GM12891 (cell line): ENCODE measurements around the gene THAP7.
"Not testable (repeated sequence)": the region's sequence is repeated elsewhere in the genome, so short reads cannot be mapped to it uniquely, and the experiment has no call there.

Experiments
- DNase-seq: peaks from one replicate; pipeline ENCODE4 v3.0.0; 2011; ENCODE audit warnings: low spot score; ENCODE audit not compliant: insufficient read length
- FAIRE-seq: peaks from 2 replicates; lab custom pipeline; 2011; peaks lifted over from hg19 to GRCh38; lab: Jason Lieb, UNC
- PAX5 ChIP-seq: IDR thresholded peaks from 2 replicates; pipeline ENCODE4 v1.6.1; 2011; ENCODE audit warnings: low read length, moderate library complexity, mild to moderate bottlenecking; ENCODE audit not compliant: insufficient read depth, severe bottlenecking
- POLR2A ChIP-seq: IDR thresholded peaks from 2 replicates; pipeline ENCODE4 v1.6.1; 2011; ENCODE audit warnings: low read depth, low read length, control low read depth
- POLR2AphosphoS5 ChIP-seq: IDR thresholded peaks from 2 replicates; pipeline ENCODE4 v1.6.1; 2011; ENCODE audit warnings: low read depth, low read length, control low read depth
- POU2F2 ChIP-seq: IDR thresholded peaks from 2 replicates; pipeline ENCODE4 v1.6.1; 2011; ENCODE audit warnings: low read depth, mild to moderate bottlenecking, control low read depth, low read length, moderate library complexity
- SPI1 ChIP-seq: IDR thresholded peaks from 2 replicates; pipeline ENCODE4 v1.6.1; 2011; ENCODE audit warnings: low read depth, low read length, control low read depth
- TAF1 ChIP-seq: IDR thresholded peaks from 2 replicates; pipeline ENCODE4 v1.6.1; 2011; ENCODE audit warnings: low read depth, low read length, control low read depth

THAP7 gene

DNA sequence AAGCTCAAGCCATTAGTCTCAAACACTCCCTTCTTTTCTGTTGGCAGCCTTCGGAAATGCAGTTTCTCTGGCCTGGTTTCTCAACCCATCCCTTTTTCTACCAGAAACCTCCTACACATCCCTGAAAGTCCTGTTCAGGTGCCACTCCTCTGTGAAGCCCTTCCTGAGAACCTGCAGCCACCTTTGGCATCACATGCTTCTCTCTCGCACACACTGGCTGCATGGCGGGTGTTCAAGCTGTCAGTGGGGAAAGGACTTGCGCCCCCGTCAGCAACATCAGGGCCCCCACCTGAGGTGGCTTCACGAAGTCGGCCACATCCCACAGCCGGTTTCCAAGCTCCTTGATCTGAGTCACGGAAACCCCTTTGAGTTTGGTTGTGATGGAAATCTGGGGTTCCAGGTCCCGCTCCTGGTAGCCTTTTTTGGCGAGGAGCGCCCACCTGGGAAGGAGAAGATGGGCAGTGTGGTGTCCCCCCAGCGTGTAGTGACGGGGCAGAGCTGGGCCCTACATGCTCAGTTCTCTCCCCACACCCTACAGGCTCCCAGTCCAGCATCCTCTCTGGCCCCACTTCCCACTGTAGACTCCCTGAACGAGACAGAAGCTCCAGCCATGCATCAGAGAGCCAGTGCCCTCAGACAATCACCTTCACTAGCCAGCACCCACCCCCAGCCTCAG lies 42.1 kb upstream of the THAP7 start:
- TF ChIP-seq POLR2A = no peak
- no peak for TF ChIP-seq POLR2AphosphoS5
- TF ChIP-seq SPI1 = no peak
- no peak for TF ChIP-seq PAX5
- no peak for TF ChIP-seq TAF1
- no peak for TF ChIP-seq POU2F2
- FAIRE-seq = no peak
- no peak for DNase-seq

DNA sequence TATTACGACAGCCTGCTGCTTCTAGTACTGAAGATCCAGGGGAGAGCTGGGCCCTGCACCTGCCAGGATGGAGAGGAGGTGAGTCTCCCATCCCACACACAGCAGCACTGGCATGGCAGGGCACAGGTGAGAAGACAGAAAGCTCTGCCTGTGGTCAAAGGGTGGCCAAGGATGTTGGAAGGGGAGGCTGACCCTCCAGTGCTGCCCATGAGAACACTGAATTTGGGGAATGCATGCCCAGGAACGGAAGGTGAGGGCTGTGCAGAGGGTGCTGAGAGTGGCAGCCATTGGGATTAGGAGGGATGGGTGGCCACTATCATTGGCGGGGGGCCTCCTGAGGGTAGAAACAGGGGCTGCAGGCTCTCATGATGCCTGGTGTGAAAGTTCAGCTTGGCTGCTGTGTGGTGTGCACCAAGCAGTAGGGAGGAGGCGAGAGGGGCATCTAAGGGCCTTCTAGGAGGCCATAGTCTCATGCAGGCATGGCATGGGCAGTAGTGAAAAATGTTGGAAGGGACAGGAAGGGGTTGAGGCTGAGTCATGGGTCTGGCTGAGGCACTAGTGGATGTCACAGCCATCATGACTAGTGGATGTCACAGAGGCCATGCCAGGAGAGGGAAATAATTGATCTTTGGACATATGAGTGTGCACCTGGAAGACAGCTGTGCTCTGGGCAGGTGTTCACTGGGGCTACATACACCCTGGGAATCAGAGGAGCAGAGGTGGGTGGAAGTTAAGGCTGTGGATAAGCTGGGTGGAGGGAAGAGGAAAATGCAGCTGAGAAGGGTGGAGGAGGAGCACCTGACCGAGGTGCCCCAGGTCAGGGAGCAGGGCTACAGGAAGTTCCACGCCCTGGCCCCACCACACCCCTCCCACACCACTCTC lies 41.3 kb upstream of the THAP7 start:
- no peak for FAIRE-seq
- no peak for TF ChIP-seq POLR2A
- TF ChIP-seq SPI1 = no peak
- TF ChIP-seq PAX5 = no peak
- TF ChIP-seq TAF1 = no peak
- no peak for TF ChIP-seq POU2F2
- TF ChIP-seq POLR2AphosphoS5 = no peak
- no peak for DNase-seq

DNA sequence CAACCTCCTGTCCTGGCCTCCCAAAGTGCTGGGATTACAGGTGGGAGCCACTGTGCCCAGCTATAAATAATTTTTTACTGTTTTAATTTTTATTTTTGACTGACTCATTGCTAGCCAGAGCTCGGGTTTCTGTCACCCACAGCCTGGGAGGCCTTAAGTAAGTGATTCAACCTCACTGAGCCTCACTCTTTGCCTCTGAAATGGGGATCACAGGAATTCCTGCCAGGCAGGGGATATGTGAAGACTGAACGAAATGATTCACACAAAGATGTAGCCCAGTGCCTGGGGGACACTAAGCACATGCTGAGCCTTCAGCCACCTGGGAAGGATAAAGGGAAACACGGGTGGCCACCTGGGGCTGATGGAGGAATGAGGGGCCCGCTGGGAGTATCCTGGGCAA lies 40.0 kb upstream of the THAP7 start:
- no peak for TF ChIP-seq POLR2AphosphoS5
- TF ChIP-seq SPI1 = no peak
- no peak for TF ChIP-seq PAX5
- FAIRE-seq (no peak), DNase-seq (no peak)

DNA sequence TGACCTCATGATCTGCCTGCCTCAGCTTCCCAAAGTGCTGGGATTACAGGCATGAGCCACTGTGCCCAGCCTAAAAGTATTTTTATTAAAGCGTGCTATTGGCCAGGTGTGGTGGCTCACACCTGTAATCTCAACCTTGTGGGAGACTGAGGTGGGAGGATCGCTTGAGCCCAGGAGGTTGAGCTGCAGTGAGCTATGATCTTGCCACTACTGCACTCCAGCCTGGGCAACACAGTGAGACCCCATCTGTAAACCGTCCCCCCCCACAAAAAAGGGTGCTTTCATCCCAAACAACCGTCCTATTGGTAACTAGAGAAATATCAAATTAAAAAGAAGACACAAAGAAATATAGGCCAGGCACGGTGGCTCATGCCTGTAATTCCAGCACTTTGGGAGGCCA lies 37.2 kb upstream of the THAP7 start:
- not testable (repeated sequence) for DNase-seq

DNA sequence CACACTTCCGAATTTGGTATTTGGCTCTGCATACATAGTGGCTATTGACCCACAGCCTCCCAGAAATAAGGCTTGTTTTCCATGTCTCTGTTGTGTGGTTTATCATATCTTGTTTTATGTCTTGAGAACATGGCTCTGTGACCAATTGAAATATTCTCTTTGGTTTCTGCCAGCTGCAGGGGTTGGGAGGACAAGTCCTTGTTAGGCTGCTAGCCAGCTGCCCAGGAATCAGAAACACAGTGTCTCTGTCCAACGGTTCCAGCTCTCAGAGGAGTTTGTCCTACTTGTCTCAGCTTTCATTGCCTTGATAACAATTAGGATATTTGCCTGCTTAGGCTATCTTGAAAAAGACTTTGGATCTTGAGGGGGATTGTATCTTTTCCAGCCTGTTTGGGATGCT lies 36.5 kb upstream of the THAP7 start:
- DNase-seq = no peak
- FAIRE-seq = no peak
- TF ChIP-seq SPI1 = no peak
- TF ChIP-seq POLR2AphosphoS5 = no peak
- TF ChIP-seq POLR2A = no peak
- no peak for TF ChIP-seq TAF1
- no peak for TF ChIP-seq PAX5
- TF ChIP-seq POU2F2 = no peak

More for the DNA sequence above, 37.2 kb upstream of the THAP7 start:
- not testable (repeated sequence) for FAIRE-seq

DNA sequence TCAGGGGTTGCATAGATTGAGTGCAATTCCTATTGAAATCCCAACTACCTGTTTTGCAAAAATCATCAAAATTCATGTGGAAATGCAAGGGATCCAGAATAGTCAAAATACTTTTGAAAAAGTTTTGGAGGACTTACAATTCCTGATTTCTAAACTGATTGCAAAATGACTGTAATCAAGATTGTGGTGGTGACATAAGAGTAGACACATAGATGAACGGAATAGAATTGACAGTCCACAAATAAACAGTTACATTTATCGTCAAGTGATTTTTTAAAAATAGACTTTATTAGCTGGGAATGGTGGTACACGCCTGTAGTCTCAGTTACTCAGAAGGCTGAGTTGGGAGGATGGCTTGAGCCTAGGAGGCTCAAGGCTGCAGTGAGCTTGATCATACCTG lies 33.1 kb upstream of the THAP7 start:
- no peak for DNase-seq
- FAIRE-seq = no peak
- TF ChIP-seq TAF1 = no peak
- no peak for TF ChIP-seq PAX5
- TF ChIP-seq SPI1 = no peak
- no peak for TF ChIP-seq POLR2AphosphoS5
- TF ChIP-seq POU2F2 = no peak
- no peak for TF ChIP-seq POLR2A

DNA sequence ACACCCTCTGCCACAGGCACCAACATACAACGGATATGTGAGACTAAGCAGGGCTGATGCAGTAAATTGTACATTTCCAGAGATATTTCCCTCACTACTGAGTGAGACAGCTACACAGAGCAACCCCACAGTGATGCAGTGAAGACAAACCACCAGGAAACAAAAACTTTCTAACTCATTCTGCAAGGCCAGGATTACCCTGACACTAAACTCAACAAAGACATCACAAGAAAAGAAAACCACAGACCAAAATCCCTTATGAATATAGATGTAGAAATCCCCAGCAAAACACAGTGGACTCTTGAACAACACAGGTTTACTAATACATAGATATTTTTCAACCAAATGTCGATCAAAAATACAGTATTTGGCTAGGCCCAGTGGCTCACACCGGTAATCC lies 32.0 kb upstream of the THAP7 start:
- TF ChIP-seq POU2F2 = no peak
- no peak for TF ChIP-seq POLR2A
- TF ChIP-seq PAX5 = no peak
- TF ChIP-seq TAF1 = no peak
- TF ChIP-seq POLR2AphosphoS5 = no peak
- no peak for TF ChIP-seq SPI1
- FAIRE-seq (no peak), DNase-seq (no peak)

DNA sequence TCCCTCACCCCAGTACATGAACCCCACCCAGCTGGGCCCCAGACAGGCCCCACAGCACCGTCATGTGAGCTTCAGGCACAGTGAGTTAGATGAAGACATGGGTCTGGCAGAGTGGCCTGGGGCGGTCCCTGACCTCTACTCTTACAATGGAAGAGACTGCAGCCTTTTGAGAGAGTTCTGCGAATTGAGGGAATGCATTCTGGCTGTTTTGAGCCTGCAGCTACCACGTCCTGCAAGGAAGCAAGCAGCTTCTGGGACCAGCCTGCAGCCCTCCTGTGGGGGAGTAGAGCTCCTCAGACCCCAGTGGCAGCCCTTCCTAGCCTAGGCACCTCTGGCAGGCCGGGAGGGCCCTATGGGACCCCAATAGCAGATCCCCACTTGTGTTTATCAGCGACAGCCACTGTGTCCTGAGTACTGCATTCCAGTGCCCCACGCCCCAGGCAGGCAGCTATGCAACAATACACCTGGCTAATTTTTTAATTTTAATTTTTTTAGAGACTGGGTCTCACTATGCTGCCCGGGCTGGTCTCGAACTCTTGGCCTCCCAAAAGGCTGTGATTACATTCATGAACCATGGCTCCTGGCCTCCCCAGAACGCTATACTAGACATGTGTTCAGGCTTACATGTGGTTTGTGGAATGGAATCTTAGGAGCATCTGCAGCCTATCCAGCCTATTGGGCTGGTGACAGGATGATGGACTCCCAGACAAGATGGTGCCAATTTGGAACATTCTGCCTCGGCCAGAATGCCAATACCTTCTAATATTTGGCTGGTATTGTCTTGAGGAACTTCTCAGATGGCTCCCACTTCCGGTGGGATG lies 31.2 kb upstream of the THAP7 start:
- no peak for DNase-seq
- TF ChIP-seq POLR2AphosphoS5 (no peak), POU2F2 (no peak), PAX5 (no peak), TAF1 (no peak), POLR2A (no peak), SPI1 (no peak)
- FAIRE-seq = no peak

DNA sequence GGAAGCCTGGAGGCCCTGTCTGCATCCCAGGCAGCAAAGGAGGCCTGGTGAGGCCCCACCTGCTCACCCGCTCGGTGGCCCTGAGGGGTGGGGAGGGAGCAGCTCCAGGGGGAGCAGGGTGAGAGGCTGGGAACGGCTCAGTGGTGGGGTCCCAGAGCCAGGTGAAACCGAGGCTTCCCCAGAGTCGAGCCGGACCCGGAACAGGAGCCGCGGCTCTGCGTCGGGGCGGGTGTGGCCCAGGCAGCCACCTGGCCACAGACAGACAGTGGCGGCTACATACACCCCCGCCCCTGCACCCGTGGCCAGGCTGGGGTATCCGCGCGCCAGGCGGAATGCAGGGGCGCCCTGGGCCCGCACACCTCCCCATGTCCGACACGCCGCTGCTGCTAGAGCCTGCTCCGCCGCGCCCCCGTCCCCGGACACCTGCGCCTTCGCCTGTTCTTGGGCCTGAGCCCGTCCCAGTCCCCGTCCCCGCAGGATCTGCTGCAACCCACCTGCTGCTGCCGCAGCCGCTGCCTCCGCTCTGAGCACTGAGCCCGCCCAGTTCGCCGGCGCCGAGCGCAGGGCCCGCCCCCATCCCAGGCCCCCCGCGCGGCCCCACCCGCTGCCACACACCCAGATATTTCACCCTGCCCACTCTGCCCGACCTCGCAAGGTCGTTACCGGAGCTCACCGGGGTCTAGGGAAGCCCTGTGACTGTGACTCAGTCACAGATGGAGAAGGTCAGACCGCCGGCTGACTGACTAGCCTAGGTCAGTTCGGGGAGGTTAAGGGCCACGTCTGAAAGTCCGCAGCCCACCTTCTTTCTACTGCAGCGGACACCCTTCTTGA lies 30.3 kb upstream of the THAP7 start, which contains the start of gene SLC7A4:
Gene SLC7A4, minus strand, starts transcription at position 525 of the 831 bp plus-strand sequence. CDS start 749 bp downstream, outside the sequence.
- DNase-seq = no peak
- TF ChIP-seq PAX5 = no peak
- no peak for TF ChIP-seq POLR2A
- no peak for TF ChIP-seq TAF1
- no peak for TF ChIP-seq POU2F2
- no peak for TF ChIP-seq SPI1
- TF ChIP-seq POLR2AphosphoS5 = no peak
- FAIRE-seq = no peak
